Trophoblast cell (in vitro differentiated cells and primary cell): ENCODE data around the gene STRIP1.

Experiments used
- DNase-seq, 2 donors: peaks; one replicate each; pipeline ENCODE4 v3.0.0-alpha.2; 2016
- H2AFZ ChIP-seq: 2 replicates; pipeline ENCODE4 v1.6.1; 2013; ENCODE audit warnings: low read length, moderate library complexity, mild to moderate bottlenecking; ENCODE audit not compliant: insufficient read depth, poor library complexity
- H2AK5ac ChIP-seq: 2 replicates; pipeline ENCODE4 v1.6.1; 2013; ENCODE audit warnings: mild to moderate bottlenecking, low read length
- H2BK120ac ChIP-seq: 2 replicates; pipeline ENCODE4 v1.6.1; 2013; ENCODE audit warnings: low read length, mild to moderate bottlenecking, moderate library complexity; ENCODE audit not compliant: insufficient read depth, poor library complexity
- H2BK12ac ChIP-seq: 2 replicates; pipeline ENCODE4 v1.6.1; 2013; ENCODE audit warnings: mild to moderate bottlenecking, low read length, moderate library complexity
- H2BK5ac ChIP-seq: 2 replicates; pipeline ENCODE4 v1.6.1; 2013; ENCODE audit warnings: low read length, low read depth, moderate library complexity, mild to moderate bottlenecking; ENCODE audit not compliant: poor library complexity
- H3K14ac ChIP-seq: 2 replicates; pipeline ENCODE4 v1.6.1; 2013; ENCODE audit warnings: mild to moderate bottlenecking, low read length
- H3K18ac ChIP-seq: 2 replicates; pipeline ENCODE4 v1.6.1; 2013; ENCODE audit warnings: mild to moderate bottlenecking, low read length
- H3K23ac ChIP-seq: 2 replicates; pipeline ENCODE4 v1.6.1; 2013; ENCODE audit warnings: low read length
- H3K27ac ChIP-seq: 2 replicates; pipeline ENCODE4 v1.5.1; 2013; ENCODE audit warnings: low read depth, mild to moderate bottlenecking, inconsistent platforms, low read length, moderate library complexity
- H3K27me3 ChIP-seq: 2 replicates; pipeline ENCODE4 v1.6.1; 2013; ENCODE audit warnings: inconsistent platforms, mild to moderate bottlenecking, low read length, moderate library complexity; ENCODE audit not compliant: insufficient read depth
- H3K36me3 ChIP-seq, 2 experiments: 1 replicate in 1 of 2; 2 replicates in 1 of 2; pipeline ENCODE4 v1.6.1; 2013; ENCODE audit warnings: low read length in 2 of 2, mild to moderate bottlenecking in 2 of 2, moderate library complexity in 1 of 2; ENCODE audit not compliant: insufficient read depth in 2 of 2, control insufficient read depth in 1 of 2
- H3K4ac ChIP-seq: 2 replicates; pipeline ENCODE4 v1.6.1; 2013; ENCODE audit warnings: low read depth, mild to moderate bottlenecking, low read length, moderate library complexity
- H3K4me1 ChIP-seq, 2 experiments: 1 replicate in 1 of 2; 2 replicates in 1 of 2; pipeline ENCODE4 v1.6.1; 2013; ENCODE audit warnings: low read length in 2 of 2, mild to moderate bottlenecking in 2 of 2, moderate library complexity in 1 of 2; ENCODE audit not compliant: insufficient read depth in 2 of 2, control insufficient read depth in 1 of 2
- H3K4me2 ChIP-seq: 2 replicates; pipeline ENCODE4 v1.6.1; 2013; ENCODE audit warnings: inconsistent platforms, mild to moderate bottlenecking, low read length, moderate library complexity
- H3K4me3 ChIP-seq: 2 replicates; pipeline ENCODE4 v1.5.1; 2013; ENCODE audit warnings: mild to moderate bottlenecking, low read depth, low read length, inconsistent platforms
- H3K79me1 ChIP-seq: one replicate; pipeline ENCODE4 v1.6.1; 2013; ENCODE audit warnings: low read length
- H3K79me2 ChIP-seq: 2 replicates; pipeline ENCODE4 v1.6.1; 2013; ENCODE audit warnings: low read length, mild to moderate bottlenecking; ENCODE audit not compliant: control insufficient read depth, insufficient read depth, poor library complexity
- H3K9ac ChIP-seq: 2 replicates; pipeline ENCODE4 v1.6.1; 2013; ENCODE audit warnings: mild to moderate bottlenecking, low read length
- H3K9me3 ChIP-seq: 2 replicates; pipeline ENCODE4 v1.6.1; 2013; ENCODE audit warnings: low read depth, mild to moderate bottlenecking, control low read depth, inconsistent platforms, low read length; ENCODE audit not compliant: insufficient read depth
- H4K12ac ChIP-seq: 2 replicates; pipeline ENCODE4 v1.6.1; 2013; ENCODE audit warnings: low read depth, mild to moderate bottlenecking, low read length, moderate library complexity
- H4K8ac ChIP-seq: 2 replicates; pipeline ENCODE4 v1.6.1; 2013; ENCODE audit warnings: low read depth, mild to moderate bottlenecking, low read length, moderate library complexity
- H4K91ac ChIP-seq: one replicate; pipeline ENCODE4 v1.6.1; 2013; ENCODE audit warnings: low read depth, mild to moderate bottlenecking, low read length, moderate library complexity
- WGBS: extraction: QIAGEN DNeasy Blood & Tissue Kit; methylation state at CpG from one replicate; pipeline ENCODE4 v1.1.7; 2013; ENCODE audit warnings: missing lambda C conversion rate; ENCODE audit not compliant: insufficient read length, insufficient coverage; ENCODE audit errors: extremely low coverage; 5-methylcytosine and 5-hydroxymethylcytosine counted together

STRIP1 gene

DNA sequence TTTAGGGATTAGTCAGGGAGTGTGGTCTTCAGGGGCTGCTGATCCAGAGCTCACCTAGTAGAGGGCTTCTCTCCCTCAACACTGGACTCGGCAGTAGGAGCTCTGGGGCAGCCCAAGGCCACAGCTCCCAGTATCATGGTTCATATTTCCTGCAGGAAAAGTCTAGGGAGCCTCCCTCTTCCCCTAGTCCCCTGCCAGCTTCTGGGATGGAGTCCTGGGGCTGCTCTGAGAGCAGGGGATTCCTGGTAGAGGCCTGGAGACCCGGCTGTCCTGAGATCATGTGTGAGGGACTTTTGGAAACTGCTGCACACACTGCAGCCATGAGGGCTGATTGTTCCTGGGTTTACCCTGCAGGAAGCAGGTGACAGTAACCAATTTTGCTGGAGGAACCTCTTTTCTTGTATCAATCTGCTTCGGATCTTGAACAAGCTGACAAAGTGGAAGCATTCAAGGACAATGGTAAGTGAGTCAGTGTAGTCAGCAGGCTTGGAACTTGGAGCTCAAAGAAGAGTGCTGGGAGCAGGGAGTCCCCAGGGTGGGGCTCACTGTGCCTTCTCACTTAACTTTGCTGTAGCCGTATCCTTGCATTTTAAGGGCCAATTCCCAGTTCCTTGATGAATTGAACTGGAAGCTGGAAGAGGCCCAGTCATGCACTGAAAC is 16.3 kb downstream of the STRIP1 start:
- WGBS: no CpG with 5 or more reads among the region's 4 CpGs
- no peak for DNase-seq
- no peak overlapping the region for H2AK5ac ChIP-seq

DNA sequence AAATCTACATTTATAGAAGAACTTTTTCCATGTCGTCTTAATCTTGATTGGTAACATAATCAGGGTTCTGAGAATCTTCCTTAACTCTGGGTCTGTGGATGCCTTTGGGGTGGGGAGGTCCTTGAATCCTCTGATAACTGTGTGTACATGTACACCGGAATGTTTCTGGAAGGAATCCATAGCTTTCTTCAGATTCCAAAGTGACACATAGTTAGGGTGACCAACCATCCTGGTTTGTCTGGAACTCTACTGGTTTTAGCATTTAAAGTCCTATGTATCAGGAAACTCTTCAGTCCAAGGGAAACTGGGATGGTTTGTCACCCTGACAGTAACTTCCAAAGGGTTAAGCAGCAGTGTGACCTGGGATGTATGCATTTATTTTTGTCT is 16.8 kb downstream of the STRIP1 start:
- H3K36me3 ChIP-seq: peaks cover 73 to 88% of the 10 kb centered on the region in 2 experiments
- H4K12ac ChIP-seq: no peak overlapping the region
- no peak overlapping the region for H4K91ac ChIP-seq
- H3K4me1 ChIP-seq: no peaks in the 10 kb centered on the region
- H3K18ac ChIP-seq: no peak overlapping the region
- DNase-seq: no peak
- H3K14ac ChIP-seq: no peak overlapping the region
- H3K79me2 ChIP-seq: no peaks in the 10 kb centered on the region
- H3K27ac ChIP-seq: no peak overlapping the region
- H3K9me3 ChIP-seq: no peaks in the 10 kb centered on the region
- H3K4me2 ChIP-seq: no peak overlapping the region
- no peak overlapping the region for H3K9ac ChIP-seq
- no peak overlapping the region for H2AFZ ChIP-seq
- no peak overlapping the region for H2AK5ac ChIP-seq
- no peaks in the 10 kb centered on the region for H3K27me3 ChIP-seq
- H3K4ac ChIP-seq: no peak overlapping the region
- no CpG with 5 or more reads among the region's 2 CpGs for WGBS
- H4K8ac ChIP-seq: no peak overlapping the region
- H3K79me1 ChIP-seq: no peaks in the 10 kb centered on the region
- H3K23ac ChIP-seq: no peak overlapping the region
- no peak overlapping the region for H3K4me3 ChIP-seq
- H2BK120ac ChIP-seq: no peak overlapping the region
- no peak overlapping the region for H2BK12ac ChIP-seq
- no peak overlapping the region for H2BK5ac ChIP-seq

More for the DNA sequence above, 16.3 kb downstream of the STRIP1 start:
- Histone ChIP-seq H3K36me3 (peaks cover 74 to 85% of the 10 kb centered on the region in 2 experiments), H3K9me3 (no peaks in the 10 kb centered on the region), H4K12ac (no peak overlapping the region), H3K27me3 (no peaks in the 10 kb centered on the region), H3K4me3 (no peak overlapping the region), H4K91ac (no peak overlapping the region), H4K8ac (no peak overlapping the region), H2BK5ac (no peak overlapping the region), H3K18ac (no peak overlapping the region), H3K14ac (no peak overlapping the region), H3K79me1 (no peaks in the 10 kb centered on the region), H3K4me1 (no peaks in the 10 kb centered on the region), H3K4ac (no peak overlapping the region), H3K27ac (no peak overlapping the region), H2BK120ac (no peak overlapping the region), H3K4me2 (no peak overlapping the region), H2AFZ (no peak overlapping the region), H3K79me2 (no peaks in the 10 kb centered on the region), H3K9ac (no peak overlapping the region), H2BK12ac (no peak overlapping the region), H3K23ac (no peak overlapping the region)

DNA sequence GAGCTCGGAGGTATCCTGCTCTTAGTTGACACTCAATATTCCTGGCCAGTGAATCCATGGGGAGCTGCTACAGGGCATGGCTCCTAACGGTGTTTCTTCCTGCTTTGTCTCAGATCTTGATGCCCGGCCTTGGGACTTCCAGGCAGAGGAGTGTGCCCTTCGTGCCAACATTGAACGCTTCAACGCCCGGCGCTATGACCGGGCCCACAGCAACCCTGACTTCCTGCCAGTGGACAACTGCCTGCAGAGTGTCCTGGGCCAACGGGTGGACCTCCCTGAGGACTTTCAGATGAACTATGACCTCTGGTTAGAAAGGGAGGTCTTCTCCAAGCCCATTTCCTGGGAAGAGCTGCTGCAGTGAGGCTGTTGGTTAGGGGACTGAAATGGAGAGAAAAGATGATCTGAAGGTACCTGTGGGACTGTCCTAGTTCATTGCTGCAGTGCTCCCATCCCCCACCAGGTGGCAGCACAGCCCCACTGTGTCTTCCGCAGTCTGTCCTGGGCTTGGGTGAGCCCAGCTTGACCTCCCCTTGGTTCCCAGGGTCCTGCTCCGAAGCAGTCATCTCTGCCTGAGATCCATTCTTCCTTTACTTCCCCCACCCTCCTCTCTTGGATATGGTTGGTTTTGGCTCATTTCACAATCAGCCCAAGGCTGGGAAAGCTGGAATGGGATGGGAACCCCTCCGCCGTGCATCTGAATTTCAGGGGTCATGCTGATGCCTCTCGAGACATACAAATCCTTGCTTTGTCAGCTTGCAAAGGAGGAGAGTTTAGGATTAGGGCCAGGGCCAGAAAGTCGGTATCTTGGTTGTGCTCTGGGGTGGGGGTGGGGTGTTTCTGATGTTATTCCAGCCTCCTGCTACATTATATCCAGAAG is 19.4 kb downstream of the STRIP1 start:
- H3K36me3 ChIP-seq: peaks cover 67 to 81% of the 10 kb centered on the region in 2 experiments
- no peak overlapping the region for H3K4me2 ChIP-seq
- no peak overlapping the region for H3K23ac ChIP-seq
- peaks cover 13 to 14% of the 10 kb centered on the region in 2 experiments for H3K4me1 ChIP-seq
- H3K9me3 ChIP-seq: no peaks in the 10 kb centered on the region
- no peak overlapping the region for H2BK12ac ChIP-seq
- H3K4ac ChIP-seq: no peak overlapping the region
- DNase-seq: peak; percentile 44 to 85
- H3K9ac ChIP-seq: no peak overlapping the region
- H2BK5ac ChIP-seq: no peak overlapping the region
- no peak overlapping the region for H2AK5ac ChIP-seq
- no peak overlapping the region for H2AFZ ChIP-seq
- no peak overlapping the region for H4K12ac ChIP-seq
- H3K18ac ChIP-seq: no peak overlapping the region
- WGBS: no CpG with 5 or more reads among the region's 16 CpGs
- H4K91ac ChIP-seq: no peak overlapping the region
- H4K8ac ChIP-seq: no peak overlapping the region
- H2BK120ac ChIP-seq: no peak overlapping the region
- no peaks in the 10 kb centered on the region for H3K79me2 ChIP-seq
- no peak overlapping the region for H3K27ac ChIP-seq
- H3K79me1 ChIP-seq: peaks cover 2% of the 10 kb centered on the region
- no peak overlapping the region for H3K14ac ChIP-seq
- H3K27me3 ChIP-seq: no peaks in the 10 kb centered on the region
- H3K4me3 ChIP-seq: no peak overlapping the region

DNA sequence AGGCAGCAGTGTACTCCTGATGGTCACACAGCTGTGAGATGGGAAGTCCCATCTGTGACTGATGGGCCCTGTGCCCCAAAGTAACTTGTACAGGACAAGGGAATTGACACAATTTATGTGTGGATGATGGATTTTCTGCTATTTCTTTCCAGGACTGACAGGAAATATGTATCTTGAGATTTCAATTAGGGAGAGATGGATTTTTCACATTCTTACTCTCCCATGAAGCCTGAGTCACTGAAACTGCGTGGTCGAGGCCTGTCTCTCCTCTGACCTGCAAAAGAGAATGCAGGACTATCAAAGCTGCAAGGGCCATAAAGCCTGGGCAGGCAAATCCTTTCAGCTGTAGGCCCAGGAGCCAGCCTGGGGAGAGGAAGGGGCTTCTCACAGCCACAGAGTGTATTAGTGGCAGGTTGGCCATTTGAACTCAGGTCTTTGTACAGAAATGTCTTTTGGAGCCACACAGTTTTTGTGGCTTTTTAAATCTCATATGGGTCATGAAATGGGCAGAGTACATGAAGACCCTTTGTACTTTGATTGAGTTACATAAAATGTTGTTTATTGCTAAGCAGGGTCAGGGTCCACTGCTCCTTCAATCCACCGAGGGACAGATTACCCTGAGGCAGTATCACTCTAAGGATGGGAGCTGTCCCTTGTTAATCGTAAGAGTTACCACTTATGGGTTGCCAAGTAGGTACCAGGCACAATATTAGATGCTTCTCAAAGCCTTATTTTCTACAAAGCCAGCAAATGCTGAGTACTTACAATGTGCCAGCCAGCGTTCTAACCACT is 21.3 kb downstream of the STRIP1 start:
- Histone ChIP-seq H3K23ac (no peak overlapping the region), H3K4me1 (peaks cover 27 to 28% of the 10 kb centered on the region in 2 experiments), H4K91ac (no peak overlapping the region), H3K9me3 (no peaks in the 10 kb centered on the region), H3K14ac (no peak overlapping the region), H3K27me3 (no peaks in the 10 kb centered on the region), H2AK5ac (no peak overlapping the region), H3K4me2 (no peak overlapping the region), H2BK12ac (no peak overlapping the region), H2BK120ac (no peak overlapping the region), H3K4me3 (no peak overlapping the region), H2BK5ac (no peak overlapping the region), H3K18ac (no peak overlapping the region), H3K9ac (no peak overlapping the region), H2AFZ (no peak overlapping the region), H3K36me3 (peaks cover 57 to 67% of the 10 kb centered on the region in 2 experiments), H4K8ac (no peak overlapping the region), H3K79me2 (no peaks in the 10 kb centered on the region), H4K12ac (no peak overlapping the region), H3K79me1 (peaks cover 8% of the 10 kb centered on the region), H3K27ac (no peak overlapping the region), H3K4ac (no peak overlapping the region)
- WGBS: no CpG with 5 or more reads among the region's 5 CpGs
- peak in 1 of 2 donors; percentile 22 for DNase-seq
